ENCODE measurements around the gene CPED1.
"Not testable (repeated sequence)": the region's sequence is repeated elsewhere in the genome, so short reads cannot be mapped to it uniquely, and the experiment has no call there.

The CPED1 gene

GRCh38 chr7:120997882-120998474 is 9.5 kb downstream of the CPED1 start:
- no peak for DNase-seq

- no peak for DNase-seq
Observed at GRCh38 chr7:120998520-120998919, 10.0 kb downstream of the CPED1 start.

GRCh38 chr7:120998996-120999565 is 10.6 kb downstream of the CPED1 start:
- no peak for DNase-seq

GRCh38 chr7:121000081-121000983 is 11.8 kb downstream of the CPED1 start:
- no peak for DNase-seq

GRCh38 chr7:121001234-121001906 is 12.9 kb downstream of the CPED1 start:
- no peak for DNase-seq

GRCh38 chr7:121002048-121002756 is 13.7 kb downstream of the CPED1 start:
- DNase-seq = no peak

GRCh38 chr7:121002757-121003200 is 14.3 kb downstream of the CPED1 start:
- DNase-seq = no peak

- no peak for DNase-seq
Observed at GRCh38 chr7:121003986-121004685, 15.6 kb downstream of the CPED1 start.

GRCh38 chr7:121005058-121005457 is 16.5 kb downstream of the CPED1 start:
- DNase-seq = not testable (repeated sequence)

- no peak for DNase-seq
Observed at GRCh38 chr7:121005996-121006584, 17.6 kb downstream of the CPED1 start.

- DNase-seq = no peak
Observed at GRCh38 chr7:121006711-121007315, 18.3 kb downstream of the CPED1 start.

GRCh38 chr7:121008816-121009215 is 20.3 kb downstream of the CPED1 start:
- DNase-seq = no peak

- no peak for DNase-seq
Observed at GRCh38 chr7:121011401-121011800, 22.9 kb downstream of the CPED1 start.

GRCh38 chr7:121012170-121012874 is 23.8 kb downstream of the CPED1 start:
- DNase-seq = no peak

- DNase-seq = no peak
Observed at GRCh38 chr7:121012919-121013318, 24.4 kb downstream of the CPED1 start.

GRCh38 chr7:121015560-121015959 is 27.0 kb downstream of the CPED1 start:
- no peak for DNase-seq

GRCh38 chr7:121016966-121017365 is 28.5 kb downstream of the CPED1 start:
- no peak for DNase-seq

- DNase-seq = no peak
Observed at GRCh38 chr7:121017586-121017985, 29.1 kb downstream of the CPED1 start.

GRCh38 chr7:121019018-121019417 is 30.5 kb downstream of the CPED1 start:
- DNase-seq = no peak

GRCh38 chr7:121020249-121020988 is 31.9 kb downstream of the CPED1 start:
- no peak for DNase-seq
